GM10248 (cell line): Measurements from ENCODE around the gene CHIC2.
"Not testable (repeated sequence)": the region's sequence is repeated elsewhere in the genome, so short reads cannot be mapped to it uniquely, and the experiment has no call there.

ENCODE experiments used
- CTCF ChIA-PET: fragments of 300-600 bp; sonication (Branson Sonifier 250); formaldehyde crosslinking; extraction: SDS; loops from one replicate; lab custom pipeline; 2021; ENCODE audit warnings: antibody characterized with exemption; lab: Yijun Ruan, JAX
- POLR2A ChIA-PET: fragments of 350-650 bp; sonication (Branson Sonifier 250); formaldehyde crosslinking; extraction: SDS; loops from one replicate; lab custom pipeline; 2020; ENCODE audit warnings: antibody characterized with exemption; lab: Yijun Ruan, JAX
- DNase-seq: peaks from one replicate; pipeline ENCODE4 v3.0.0; 2012; ENCODE audit errors: extremely low spot score
- CTCF ChIP-seq: IDR thresholded peaks from 2 replicates; pipeline ENCODE4 v1.5.1; 2012; ENCODE audit warnings: mild to moderate bottlenecking, low read depth; ENCODE audit errors: extremely low read depth, missing control alignments, control extremely low read depth

CHIC2 gene

DNA sequence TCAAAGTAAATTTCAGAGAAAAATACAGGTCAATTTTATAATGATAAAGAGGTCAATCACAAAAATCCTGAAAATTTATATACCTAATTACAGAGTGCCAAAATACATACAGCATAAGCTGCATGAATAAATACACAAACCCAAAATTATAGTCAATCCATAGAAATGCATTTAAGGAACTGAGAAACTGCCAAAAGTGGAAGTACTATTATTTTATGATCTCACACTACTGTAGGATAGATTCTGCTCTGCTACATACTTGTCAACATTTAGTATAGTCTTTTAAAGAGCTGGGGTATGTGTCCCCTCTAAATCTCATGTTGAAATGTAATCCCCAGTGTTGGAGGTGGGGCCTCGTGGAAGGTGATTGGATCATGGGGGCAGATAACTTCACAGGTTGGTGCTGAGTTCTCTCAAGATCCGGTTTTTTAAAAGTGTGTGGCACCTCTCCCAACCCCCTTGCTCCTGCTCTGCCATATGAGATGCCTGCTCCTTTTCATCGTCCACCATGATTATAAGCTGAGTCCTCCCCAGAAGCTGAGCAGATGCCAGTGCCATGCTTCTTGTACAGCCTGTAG lies 31.8 kb downstream of the CHIC2 start:
- CTCF ChIA-PET: interaction anchor here (1.2 kb wide), 1 partner anchor 11 kb away, joined by 4 read pairs; no protein-coding TSS in a partner anchor
- TF ChIP-seq CTCF: no peak
- POLR2A ChIA-PET: interaction anchor here (0.7 kb wide), 1 partner anchor 22 kb away, joined by 5 read pairs; no protein-coding TSS in a partner anchor
- no peak for DNase-seq

DNA sequence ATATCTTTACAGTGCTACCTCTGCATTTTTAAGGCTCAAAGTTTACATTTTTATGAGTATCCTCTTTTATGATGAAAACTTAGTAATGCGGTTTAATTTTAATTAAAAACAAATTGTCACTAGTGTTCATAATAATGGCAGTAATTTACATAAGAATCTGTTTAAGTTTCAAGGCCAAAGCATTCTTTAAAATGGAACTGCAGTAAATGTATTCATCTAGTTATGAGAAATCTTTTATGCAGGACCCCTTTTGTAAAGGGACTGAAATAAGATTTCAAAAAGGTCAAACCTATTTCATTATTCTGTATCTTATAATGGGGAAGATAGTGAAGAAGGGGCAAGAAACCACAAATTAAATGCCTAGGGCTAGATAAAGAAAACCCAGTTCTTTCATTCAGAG lies 37.1 kb downstream of the CHIC2 start:
- ChIA-PET CTCF (no interaction called here), POLR2A (no interaction called here)

GRCh38 chr4:54025582-54025981 lies 38.8 kb downstream of the CHIC2 start:
- TF ChIP-seq CTCF: no peak
- no peak for DNase-seq
- POLR2A ChIA-PET: no interaction called here
- CTCF ChIA-PET: interaction anchor here (1.5 kb wide), 1 partner anchor 37 kb away, joined by 5 read pairs; no protein-coding TSS in a partner anchor

More for the DNA sequence above, 37.1 kb downstream of the CHIC2 start:
- TF ChIP-seq CTCF: no peak
- no peak for DNase-seq

- DNase-seq, POLR2A ChIA-PET: not testable (repeated sequence)
- CTCF ChIA-PET: interaction anchor here (1.9 kb wide), 1 partner anchor 9 kb away, joined by 5 read pairs; no protein-coding TSS in a partner anchor
Observed at GRCh38 chr4:54023019-54023418, 41.4 kb downstream of the CHIC2 start.

DNA sequence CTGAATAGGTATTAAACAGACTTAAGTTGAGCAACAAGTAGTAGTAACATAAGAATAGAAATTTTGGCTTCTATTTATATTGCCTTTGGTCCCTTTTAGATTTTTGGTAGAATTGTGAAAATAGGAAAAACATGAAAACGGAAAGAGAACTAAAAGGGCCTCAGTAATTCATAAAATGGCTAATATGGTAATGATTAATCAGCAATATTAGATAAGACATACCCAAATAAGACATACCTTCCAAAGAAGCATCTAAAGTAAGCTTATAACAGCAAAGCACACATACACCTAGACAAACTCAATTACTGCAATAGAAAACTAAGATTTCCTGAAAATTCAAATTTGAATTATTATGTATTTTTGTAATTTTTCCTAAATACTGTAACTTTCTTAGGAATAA lies 46.4 kb downstream of the CHIC2 start:
- no peak for TF ChIP-seq CTCF
- no peak for DNase-seq
- ChIA-PET POLR2A (no interaction called here), CTCF (no interaction called here)

- ChIA-PET POLR2A (no interaction called here), CTCF (no interaction called here)
- DNase-seq: no peak
- TF ChIP-seq CTCF: no peak
Observed at GRCh38 chr4:54017308-54017707, 47.1 kb downstream of the CHIC2 start.

GRCh38 chr4:54016504-54016903 lies 47.9 kb downstream of the CHIC2 start:
- POLR2A ChIA-PET: no interaction called here
- DNase-seq: no peak
- CTCF ChIA-PET: no interaction called here
- TF ChIP-seq CTCF: no peak
